Kidney capillary endothelial cell (primary cell): ENCODE measurements around the gene WDR7.

Source experiments
- DNase-seq: peaks from one replicate; pipeline ENCODE4 v3.0.0-alpha.2; 2018; ENCODE audit warnings: low spot score

Gene WDR7

GRCh38 chr18:56650944-56651770 lies at the start of gene WDR7:
Gene WDR7 (plus strand): TSS chr18:56651359. CDS start chr18:56672516, 21,157 bp downstream.
- DNase-seq: peak; percentile 94

- DNase-seq: no peak
Measured at GRCh38 chr18:56606618-56607017, 44.5 kb upstream of the WDR7 start.

GRCh38 chr18:56615738-56616520 lies 35.2 kb upstream of the WDR7 start:
- no peak for DNase-seq

- DNase-seq: no peak
Measured at GRCh38 chr18:56627991-56628390, 23.2 kb upstream of the WDR7 start.

- no peak for DNase-seq
Measured at GRCh38 chr18:56632070-56633022, 18.8 kb upstream of the WDR7 start.

GRCh38 chr18:56635007-56635406 lies 16.2 kb upstream of the WDR7 start:
- DNase-seq: no peak

- peak; percentile 28 for DNase-seq
Measured at GRCh38 chr18:56637176-56637575, 14.0 kb upstream of the WDR7 start.

- peak; percentile 21 for DNase-seq
Measured at GRCh38 chr18:56637711-56638231, 13.4 kb upstream of the WDR7 start.

- DNase-seq: peak; percentile 99
Measured at GRCh38 chr18:56638232-56639103, 12.7 kb upstream of the WDR7 start, which contains the start of gene TXNL1. Gene TXNL1 (minus strand): TSS chr18:56638592. CDS start chr18:56638440, 152 bp downstream.

- no peak for DNase-seq
Measured at GRCh38 chr18:56639104-56639381, 12.1 kb upstream of the WDR7 start.

- DNase-seq: no peak
Measured at GRCh38 chr18:56639571-56639970, 11.6 kb upstream of the WDR7 start.

- DNase-seq: peak; percentile 52
Measured at GRCh38 chr18:56641714-56642337, 9.3 kb upstream of the WDR7 start.

- DNase-seq: no peak
Measured at GRCh38 chr18:56643381-56643780, 7.8 kb upstream of the WDR7 start.

GRCh38 chr18:56645415-56646016 lies 5.6 kb upstream of the WDR7 start:
- DNase-seq: no peak

GRCh38 chr18:56647071-56647470 lies 4.1 kb upstream of the WDR7 start:
- DNase-seq: no peak

GRCh38 chr18:56647951-56648893 lies 2.9 kb upstream of the WDR7 start:
- no peak for DNase-seq

GRCh38 chr18:56649996-56650395 lies 1.2 kb upstream of the WDR7 start:
- DNase-seq: no peak

- DNase-seq: no peak
Measured at GRCh38 chr18:56651771-56652092, 573 bp downstream of the WDR7 start.

- no peak for DNase-seq
Measured at GRCh38 chr18:56652802-56653201, 1.6 kb downstream of the WDR7 start.
